GM18873 (cell line): ENCODE results near the gene IPCEF1.

ENCODE experiments used
- ATAC-seq: cut with Tn5 transposase; IDR thresholded peaks from one replicate; pipeline ENCODE4 v1.9.1; 2021; ENCODE audit warnings: mild to moderate bottlenecking, moderate library complexity, moderate number of reproducible peaks; ENCODE audit not compliant: unreplicated experiment, low FRiP score

The IPCEF1 gene

DNA sequence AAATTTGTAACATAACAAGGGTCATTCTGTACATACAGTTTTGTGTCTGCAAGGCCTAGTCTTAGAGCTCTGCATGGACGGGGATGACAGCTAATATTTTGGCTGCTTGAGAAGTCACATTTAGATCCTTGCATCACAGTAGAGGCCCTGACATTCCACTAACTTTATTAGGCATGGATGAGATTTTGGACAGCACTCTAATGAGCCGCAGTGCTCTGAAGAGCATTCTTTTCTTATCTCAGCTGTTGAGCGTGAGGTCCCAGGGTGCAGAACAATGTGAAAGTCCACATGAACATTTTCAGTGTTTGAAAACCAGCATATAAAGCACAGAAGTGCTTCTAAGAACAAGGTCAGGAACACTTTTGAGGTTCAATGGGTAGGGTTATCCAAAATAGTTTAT, 58.9 kb downstream of the IPCEF1 start:
- no peak for ATAC-seq

DNA sequence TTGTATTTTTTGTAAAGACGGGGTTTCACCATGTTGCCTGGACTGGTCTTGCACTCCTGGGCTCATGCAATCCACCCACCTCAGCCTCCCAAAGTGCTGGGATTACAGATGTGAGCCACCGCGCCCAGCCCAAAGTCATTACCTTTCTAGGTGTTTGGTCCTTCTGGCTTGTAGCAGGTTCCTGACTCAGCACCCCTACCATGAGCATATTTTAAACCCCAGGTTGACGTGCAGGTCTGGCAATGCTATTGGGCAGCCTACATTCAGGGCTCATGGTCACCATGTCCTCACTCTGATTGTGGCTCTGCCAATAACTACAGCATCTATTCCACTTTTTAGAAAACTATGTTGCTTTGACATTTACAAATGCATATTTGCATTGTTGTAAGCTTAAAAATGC, 59.4 kb downstream of the IPCEF1 start:
- no peak for ATAC-seq

DNA sequence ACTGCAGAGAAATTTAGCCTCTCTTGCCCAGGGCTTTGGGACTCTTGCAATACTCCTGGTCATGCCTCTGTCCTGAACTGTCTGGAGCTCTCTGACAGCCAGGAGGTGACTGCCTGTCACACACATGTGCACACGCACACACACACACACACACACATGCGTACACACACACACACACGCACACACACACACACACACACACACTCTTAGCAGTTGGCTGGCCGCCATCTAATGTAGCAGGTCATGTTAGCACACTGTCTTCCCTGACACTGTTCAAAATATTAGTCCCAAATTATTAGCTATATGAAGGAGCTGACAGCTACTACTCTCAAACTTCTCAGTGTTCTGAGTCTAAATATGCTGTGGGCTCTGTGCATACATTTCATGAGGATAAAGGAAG, 60.9 kb downstream of the IPCEF1 start:
- ATAC-seq: no peak

DNA sequence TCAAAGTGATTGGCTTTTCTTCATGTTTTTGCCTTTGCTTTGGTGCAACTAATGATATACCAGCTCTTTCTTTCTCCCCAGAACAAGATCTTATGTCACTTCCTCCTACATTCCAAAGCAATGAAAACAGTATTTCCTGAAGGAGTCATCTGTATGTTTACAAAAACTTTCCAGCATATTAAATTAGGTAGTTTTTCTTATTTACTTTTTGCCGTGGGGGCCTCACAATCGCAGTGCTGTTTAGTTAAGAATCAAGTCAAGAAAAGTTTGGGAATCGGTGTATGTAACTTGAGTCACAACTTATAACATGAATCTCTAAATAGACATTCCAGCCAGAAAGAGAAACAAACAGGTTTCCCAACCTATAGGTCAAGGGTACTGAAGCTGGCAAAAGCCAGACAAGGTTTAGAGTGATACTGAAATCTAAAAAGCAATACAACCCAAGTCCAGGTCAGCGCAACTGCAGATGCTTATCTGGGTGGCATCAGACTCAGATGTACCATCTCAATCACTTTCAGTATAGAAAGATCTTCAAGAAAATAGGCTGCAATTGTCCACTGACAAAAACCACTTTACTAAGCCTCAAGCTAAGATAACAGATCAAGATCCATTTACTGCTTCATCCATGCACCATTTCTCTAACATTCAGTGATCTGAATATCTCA, 63.6 kb downstream of the IPCEF1 start:
- ATAC-seq: no peak

DNA sequence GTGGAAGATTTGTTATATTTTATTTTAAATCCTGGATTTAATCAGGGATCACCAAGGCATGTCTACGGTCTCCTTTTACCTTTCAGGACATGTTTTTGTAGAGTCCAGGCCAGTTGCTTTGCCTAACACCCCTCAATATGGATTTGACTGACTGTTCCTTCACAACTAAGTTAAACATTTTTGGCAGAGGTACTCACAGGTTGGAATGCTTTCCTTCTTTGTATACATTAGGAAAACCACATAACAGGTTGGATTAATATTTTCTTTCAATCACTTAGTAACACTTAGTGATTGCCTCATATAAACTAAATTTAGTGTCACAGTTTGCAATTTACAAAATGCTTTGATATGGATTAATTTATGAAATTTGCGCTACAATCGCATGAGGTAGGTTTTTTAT, 64.5 kb downstream of the IPCEF1 start:
- no peak for ATAC-seq

DNA sequence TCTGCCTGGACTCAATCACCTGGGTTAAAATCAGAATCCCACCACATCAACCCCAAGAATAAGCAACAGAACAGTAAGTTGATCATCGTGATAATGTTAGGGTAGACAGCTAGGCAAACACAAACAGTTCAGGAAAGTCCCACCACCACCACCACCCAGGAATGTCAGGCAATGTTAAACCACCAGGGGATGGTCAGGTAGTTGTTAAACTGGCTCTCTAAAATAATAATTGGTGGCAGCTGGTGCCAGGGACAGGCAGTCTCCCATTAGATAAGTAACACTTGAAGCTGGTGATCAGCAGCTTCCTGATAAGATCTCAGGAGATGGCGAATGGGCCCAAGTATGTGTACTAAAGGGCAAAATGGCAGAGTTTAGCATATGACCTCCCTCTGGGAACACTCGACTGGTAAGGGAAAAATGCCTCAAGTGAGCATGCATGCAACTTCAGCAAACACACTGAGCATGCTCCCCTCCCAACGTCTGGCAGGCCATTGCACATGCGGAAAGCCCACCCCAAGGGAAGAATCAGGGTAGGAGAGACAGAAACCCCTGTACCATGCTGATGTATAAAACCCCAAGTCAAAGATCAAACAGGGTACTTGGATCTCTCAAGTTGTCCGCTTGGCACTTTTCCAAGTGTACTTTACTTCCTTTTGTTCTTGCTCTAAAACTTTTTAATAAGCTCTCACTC, 66.6 kb downstream of the IPCEF1 start:
- no peak for ATAC-seq

DNA sequence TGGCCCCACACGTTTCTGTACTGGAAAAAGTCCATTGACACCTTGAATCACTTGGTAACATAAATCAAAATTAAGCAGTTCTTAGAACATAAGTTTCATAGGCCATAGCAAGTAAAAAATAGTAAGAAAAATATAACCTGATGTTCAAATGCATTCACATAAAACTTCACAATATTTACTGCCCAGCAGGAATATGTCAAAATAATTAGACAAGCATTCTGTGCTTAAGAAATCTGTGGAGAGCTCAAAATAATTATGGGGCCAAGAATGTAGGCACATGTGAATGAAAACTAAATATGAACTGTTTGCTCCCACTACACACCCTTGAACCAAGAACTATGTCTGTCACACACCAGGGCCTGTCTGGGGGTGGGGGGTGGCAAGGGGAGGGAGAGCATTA, 70.8 kb downstream of the IPCEF1 start:
- ATAC-seq: no peak

DNA sequence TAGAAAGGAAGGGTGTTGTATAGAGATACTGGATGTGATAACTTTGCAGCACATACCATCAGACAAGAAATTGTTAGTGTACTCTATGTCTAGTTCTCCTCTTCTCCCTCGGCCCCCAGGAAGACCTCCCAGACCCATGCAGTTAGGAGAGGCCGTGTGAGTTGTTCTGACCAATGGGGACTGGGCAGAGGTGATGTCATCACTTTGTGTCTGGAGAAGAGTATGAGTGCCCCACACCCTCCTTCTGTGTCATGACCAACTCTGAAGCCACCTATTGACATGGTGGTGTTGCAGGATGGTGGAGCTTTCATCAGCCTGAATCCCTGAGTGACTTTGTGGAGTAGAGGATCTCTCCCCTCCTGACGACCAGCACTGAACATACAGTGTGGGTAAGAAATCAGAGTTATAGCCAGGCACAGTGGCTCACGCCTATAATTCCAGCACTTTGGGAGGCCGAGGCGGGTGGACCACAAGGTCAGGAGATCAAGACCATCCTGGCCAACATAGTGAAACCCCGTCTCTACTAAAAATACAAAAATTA, 72.2 kb downstream of the IPCEF1 start:
- no peak for ATAC-seq

DNA sequence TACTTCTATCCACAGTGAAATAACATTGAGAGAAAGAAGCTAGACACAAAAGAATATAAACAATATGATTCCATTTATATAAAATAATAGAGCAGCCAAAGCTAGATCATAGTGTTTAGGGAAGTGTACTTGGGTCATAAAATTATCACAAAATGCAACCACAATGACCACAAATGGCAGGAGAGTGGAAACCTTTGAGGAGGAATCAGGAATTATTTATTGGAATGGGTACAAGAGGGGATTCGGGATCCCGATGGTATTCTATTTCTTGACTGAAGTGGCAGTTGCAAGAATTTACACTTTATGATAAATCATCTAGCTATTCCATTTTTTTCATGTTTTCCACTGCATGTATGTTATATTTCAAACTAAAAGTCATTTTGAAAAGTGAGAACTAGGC, 76.1 kb downstream of the IPCEF1 start:
- no peak for ATAC-seq

DNA sequence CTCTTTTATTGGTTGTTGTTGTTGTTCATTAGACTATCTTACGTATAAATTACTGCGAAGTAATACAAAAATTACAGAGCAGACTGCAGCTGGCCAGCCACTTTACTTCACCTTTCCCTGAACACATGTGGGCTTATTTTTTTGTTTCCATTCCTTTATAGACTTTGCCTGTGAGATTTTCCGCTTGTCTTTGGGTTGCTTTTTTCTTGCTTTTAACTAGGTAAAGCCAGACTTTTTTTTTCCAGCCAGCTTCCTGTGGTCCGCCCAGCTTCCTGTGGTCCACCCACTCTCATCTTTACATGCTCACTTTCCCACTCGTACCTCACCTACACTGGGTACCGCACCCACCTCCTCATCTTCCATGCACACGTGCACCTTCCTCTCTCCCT, 79.0 kb downstream of the IPCEF1 start:
- ATAC-seq: no peak

DNA sequence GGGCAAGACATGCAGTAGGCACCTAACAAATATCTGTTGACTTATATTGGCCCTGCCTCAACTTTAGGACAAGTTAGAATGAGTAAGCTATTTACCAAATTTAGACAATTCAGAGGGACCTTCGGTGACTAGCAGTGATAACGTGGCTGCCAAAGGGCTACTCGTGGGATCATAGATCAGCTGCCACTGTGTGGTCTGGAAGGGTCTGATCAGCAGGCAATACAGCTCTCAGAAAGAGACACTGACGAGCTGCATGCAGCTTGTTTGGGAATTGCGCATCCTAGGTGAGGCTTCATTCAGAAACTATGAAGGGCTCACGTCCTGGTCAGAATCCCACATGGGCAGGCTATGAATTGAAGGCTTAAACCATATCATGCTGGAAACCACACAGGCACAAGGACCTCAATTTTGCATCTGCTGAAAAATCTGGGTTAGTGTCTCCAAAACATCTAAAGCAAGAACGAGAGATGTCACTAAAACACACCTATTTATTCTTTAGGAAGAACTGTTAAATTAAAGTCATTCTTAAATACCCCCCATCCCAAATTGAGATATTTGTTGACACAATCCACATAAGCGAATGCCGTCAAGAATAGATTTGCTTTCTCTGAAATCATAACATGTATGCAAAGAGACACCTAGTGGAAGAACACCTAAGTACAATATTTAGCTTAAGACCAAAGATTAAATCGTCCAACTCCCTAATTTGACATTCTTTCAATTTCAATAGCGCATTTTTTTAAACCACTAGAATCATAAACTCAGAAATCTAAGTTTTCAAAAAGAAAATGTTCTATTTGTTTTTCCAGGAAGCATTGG, 79.6 kb downstream of the IPCEF1 start:
- ATAC-seq: no peak

DNA sequence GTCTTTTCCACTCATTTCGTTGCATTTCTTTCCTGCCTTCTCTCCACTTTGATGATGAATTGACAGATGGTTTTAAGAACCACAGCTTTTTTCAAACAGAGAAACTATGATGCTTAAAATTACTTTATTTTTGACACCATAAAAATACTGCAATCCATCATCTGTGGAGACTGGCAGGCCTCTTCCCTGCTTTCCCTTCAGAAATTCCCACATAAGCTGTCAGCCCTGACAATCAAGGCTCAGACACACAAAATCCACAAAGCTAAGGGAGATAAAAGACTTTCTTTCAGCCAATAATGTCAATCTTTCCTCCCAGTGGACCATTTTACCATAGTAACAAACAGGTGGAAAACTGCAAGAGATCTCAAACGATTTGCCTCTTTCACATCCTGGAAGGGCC, 82.4 kb downstream of the IPCEF1 start:
- no peak for ATAC-seq

DNA sequence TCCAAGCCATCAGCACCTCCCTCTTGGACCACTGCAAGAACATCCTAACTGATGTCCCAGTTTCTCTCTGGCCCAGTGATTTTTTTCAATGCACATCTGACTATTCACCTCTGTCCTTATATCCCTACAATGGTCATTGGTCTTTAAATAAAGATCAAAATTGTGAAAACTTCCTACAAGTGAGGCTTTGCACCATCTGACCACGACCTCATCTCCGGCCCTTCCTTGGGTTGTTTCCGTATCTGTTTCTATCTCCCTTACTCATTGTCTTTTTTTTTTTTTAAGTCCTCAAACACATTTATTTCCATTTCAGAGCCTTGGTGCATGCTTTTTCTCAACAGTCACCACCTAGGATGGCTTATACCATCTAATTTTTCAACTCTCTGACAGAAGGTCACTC, 88.1 kb downstream of the IPCEF1 start:
- ATAC-seq: no peak

DNA sequence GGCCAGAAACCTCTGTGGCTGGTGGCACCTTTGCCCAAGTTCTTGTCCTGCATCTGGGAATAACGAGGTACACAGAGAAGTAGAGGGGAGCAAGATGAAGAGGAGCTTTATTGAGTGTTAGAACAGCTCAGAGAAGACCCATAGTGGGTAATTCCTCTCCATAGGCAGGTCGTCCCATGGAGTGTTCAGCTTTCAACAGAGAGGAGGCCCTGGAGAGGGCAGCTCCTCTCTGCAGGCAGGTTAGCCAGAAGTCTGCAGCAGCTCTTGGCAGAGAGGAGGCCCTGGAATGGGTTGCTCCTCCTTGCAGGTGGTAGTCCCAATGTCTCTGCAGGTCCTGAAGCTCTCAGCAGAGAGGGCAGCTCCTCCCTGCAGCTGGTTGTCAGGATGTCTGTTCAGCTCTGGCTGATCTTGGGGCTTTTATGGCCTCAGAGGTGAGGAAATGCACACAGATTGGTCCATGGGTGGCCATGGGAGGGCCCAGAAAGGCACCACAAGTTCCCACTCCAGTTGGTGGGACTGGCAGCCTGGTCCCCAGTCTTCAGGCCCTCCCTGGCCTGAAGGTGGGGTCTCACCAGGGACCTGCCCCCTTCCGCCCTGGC, 89.0 kb downstream of the IPCEF1 start:
- ATAC-seq: no peak

DNA sequence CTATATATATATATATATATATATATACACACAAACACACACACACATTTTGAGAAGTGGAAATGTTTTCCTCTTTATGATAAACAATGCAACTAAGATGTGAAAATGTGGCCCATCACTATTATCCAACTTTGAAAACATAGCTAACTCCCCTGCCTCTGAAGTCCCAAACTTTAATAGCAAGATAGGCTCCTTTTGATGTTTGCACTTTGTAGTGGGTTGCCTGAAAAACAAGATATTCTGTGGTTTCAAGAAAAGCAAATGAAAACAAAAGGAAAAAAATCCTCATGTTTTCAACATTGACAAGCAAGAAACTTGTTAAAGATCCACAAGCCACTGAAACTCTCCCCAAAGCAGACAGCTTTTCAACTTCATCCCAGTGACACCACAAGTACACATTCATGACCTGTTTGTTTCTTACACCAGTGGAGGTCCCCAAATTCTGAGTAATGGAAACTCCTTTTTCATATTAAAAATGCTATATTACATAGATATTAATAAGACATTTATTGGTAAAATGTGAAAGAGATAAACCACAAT, 90.0 kb downstream of the IPCEF1 start:
- no peak for ATAC-seq

DNA sequence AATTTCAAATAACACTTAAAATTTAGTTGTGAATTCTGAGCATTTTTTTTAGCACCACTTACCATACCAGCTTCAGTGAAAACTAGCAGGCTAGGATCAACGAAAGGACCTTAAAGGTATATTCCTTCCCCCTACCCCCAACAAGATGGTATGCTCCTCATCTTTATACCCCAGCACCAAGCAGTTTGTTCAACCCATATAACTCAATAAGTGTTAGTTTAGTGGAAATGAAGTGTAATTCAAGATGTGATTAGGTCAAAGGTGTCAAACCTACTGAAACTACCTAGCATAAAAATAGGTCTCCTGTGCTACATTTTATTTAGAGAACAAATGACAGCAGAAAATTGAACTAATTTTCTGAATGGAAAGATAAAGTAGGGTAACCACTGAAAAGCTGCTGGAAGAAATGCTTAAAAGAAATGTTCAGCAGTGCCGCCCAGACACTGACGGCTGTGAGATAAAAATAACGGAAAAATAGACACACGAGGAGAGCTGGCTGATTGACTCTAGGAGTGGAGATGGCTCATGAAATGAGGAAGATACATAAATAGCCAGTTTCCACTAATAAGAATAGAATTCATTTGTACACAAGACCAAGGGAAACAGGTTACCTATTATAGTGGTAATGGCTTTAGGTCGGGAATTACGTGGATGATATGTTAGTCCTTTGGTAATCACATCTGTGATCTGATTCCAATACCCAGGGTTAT, 94.8 kb downstream of the IPCEF1 start:
- no peak for ATAC-seq

DNA sequence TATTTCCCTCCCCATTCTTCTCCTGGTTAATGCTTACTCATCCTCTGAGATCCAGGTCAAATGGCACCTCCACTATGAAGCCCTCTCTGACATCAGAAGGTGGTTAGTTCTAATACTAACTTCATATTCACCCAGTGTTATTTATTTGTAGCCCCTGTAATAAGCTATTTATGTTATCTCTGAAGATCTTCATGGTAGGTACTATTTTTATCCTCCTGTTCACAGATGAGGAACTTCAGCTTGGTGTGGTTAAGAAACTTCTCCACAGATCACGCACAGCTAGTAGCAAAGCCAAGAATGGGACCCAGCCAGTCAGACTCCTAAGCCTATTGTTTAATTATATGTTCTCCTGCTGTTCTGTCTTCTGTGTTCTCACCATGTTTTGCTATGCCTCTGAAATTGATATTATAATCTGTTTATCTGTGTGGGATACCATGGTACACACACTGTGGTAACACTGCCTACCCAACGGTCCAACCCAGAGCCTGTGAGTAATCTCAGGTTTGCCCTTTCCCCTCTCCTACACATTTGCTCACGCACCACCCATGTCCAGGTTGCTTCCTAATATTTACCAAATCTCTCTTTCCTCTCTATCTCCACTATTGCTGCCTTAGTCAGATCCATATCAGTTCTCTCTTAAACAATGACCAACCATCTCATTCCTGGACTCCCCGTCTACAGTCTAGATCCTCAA, 98.4 kb downstream of the IPCEF1 start:
- peak; percentile 77 for ATAC-seq

DNA sequence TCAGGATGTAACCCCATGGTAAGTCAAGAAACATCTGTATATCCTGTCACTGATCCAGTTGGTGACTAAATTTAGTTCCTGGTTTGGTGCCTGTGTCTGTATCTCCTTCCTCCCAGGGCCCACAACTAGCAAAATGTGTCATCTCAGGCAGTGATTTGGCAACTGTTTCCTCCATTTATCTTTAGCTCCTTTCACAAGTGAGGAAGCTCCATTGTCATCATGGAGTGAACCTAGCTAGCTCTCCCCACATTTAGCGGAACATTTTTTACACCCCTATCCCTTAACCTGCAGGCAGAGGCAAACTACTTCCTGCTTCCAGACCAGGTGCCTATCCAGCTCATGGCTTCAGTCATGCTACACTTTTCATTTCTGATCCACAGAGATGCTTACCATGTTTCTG, 99.5 kb downstream of the IPCEF1 start:
- no peak for ATAC-seq

DNA sequence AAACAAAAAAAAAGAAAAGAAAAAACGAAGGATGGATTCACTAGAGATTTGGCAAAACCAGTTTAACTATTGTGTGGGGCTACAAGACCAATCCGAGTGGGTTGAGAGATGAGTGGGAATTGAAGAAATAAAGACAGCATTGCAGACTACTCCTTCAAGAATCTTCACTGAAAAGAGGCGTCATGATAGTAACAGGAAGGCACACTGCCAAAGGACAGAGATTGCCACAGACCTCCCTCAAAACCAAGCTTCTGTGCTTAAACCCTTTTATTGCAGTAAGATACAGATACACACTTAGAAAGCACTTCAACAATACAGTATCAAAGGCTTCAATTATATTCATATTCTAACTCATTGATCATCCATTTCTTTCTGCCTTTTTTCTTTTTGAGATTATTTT, 103.9 kb downstream of the IPCEF1 start:
- no peak for ATAC-seq

DNA sequence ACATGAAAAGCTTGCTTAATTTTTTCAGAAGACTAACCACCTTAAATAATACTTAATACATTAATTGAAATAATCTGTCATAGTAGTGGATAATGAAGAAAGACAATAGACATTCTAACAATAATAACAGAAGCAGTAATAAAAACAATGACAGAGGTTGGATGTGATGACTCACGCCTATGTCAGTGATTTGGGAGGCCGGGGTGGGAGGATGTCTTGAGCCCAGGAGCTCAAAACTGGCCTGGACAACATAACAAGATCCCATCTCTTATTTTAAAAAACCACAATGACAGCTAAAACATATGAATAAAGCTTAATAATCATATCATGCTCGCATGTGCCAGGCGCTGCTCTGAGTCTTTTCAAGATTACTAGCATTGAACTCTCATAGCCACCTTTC, 105.5 kb downstream of the IPCEF1 start:
- no peak for ATAC-seq
